GM21619 (cell line): Measurements from ENCODE around the gene PRSS58.

Experiments
- ATAC-seq: cut with Tn5 transposase; IDR thresholded peaks from one replicate; pipeline ENCODE4 v1.9.1; 2021; ENCODE audit not compliant: unreplicated experiment

PRSS58 gene

GRCh38 chr7:142228537-142229104, 29.2 kb downstream of the PRSS58 start:
- no peak for ATAC-seq
